ENCODE measurements around the gene MAGIX.
A peak's percentile ranks its signal among the peaks of the same experiment; 100 is the strongest.
"Not testable (repeated sequence)": the region's sequence is repeated elsewhere in the genome, so short reads cannot be mapped to it uniquely, and the experiment has no call there.

The MAGIX gene

DNA sequence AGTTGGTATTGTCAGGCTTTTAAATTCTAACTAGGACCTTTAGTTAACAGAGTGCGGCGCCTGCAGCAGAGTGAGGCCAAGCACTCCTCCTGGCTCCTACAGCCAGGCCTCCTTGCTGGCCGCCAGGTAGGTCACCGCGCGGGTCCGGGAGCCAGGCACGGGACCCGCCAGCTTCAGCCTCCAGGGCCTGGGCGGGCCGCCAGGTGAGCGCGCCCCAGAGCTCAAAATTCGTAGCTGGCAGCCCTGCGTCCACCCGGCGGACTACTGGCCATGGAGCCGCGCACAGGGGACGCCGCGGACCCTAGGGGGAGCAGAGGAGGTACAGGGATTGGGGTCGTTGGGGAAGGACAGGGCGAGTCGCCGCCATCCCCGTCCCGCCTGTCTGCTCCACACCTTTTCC lies at the start of gene MAGIX:
TSS of gene MAGIX (plus strand) at position 139 of the 400 bp plus-strand sequence. CDS start at position 271, 132 bp downstream.
- no peak for DNase-seq

DNA sequence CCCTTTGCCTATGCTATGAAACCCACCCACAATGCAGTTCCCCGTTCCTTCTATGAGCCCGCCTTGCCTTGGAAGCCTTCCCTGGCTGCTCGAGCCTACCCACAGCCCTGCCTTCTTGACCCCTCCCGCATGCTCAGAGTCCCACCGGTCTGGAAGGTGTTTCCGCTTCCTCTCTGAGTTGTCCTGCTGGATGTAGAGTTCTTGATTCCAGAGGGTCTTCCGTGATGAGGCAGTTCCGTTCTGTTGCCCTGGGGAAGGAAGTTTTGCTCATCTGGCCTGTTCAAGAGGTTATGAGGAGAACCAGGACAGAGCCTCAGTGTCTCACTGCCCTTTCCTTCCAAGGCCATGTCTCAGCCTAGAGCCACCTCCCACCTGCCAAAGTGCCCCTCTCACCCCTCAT lies 46.5 kb upstream of the MAGIX start:
- DNase-seq, result no peak

DNA sequence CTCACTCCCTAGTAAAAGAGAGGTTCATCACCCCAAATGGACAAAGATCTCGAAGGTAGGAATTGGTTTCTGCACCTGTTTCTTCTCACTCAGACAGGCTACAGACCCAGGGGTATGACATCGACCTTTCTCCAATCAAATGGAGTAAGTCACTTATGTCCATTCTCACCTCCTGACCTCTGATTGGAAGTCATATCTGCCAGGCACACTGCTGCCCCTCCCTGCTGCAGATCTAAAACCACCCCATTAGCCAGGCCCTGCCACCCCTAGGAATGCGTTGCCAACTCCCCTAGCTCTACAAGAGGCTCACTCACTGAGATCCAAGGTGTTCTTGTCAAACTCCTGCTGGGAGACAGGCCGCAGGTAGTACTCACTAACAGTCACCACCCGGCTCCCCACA lies 45.8 kb upstream of the MAGIX start:
- no peak for DNase-seq

GRCh38 chrX:49117581-49117980 lies 45.0 kb upstream of the MAGIX start:
- no peak for DNase-seq

- no peak for DNase-seq
Observed at GRCh38 chrX:49120091-49120490, 42.5 kb upstream of the MAGIX start.

GRCh38 chrX:49122499-49122898 lies 40.1 kb upstream of the MAGIX start:
- DNase-seq, result no peak

- DNase-seq, result not testable (repeated sequence)
Observed at GRCh38 chrX:49127742-49128258, 34.8 kb upstream of the MAGIX start.

- no peak for DNase-seq
Observed at GRCh38 chrX:49129427-49129826, 33.1 kb upstream of the MAGIX start.

GRCh38 chrX:49132275-49132674 lies 30.3 kb upstream of the MAGIX start:
- DNase-seq, result not testable (repeated sequence)

DNA sequence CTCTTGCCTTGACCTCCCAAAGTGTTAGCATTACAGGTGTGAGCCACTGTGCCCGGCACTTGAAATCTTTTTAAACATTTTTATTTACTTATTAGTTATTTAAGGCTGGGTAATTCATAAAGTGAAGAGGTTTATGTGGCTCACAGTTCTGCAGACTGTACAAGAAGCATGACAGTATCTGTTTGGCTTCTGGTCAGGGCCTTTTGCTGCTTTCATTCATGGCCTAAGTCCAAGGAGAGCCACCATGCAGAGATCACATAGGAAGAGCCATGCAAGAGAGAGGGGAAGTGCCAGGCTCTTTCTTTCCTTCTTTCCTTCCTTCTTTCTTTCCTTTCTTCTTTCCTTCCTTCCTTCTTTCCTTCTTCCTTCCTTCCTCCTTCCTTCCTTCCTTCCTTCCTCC lies 28.8 kb upstream of the MAGIX start:
- no peak for DNase-seq

- no peak for DNase-seq
Observed at GRCh38 chrX:49137492-49137891, 25.1 kb upstream of the MAGIX start.

- no peak for DNase-seq
Observed at GRCh38 chrX:49139713-49140112, 22.8 kb upstream of the MAGIX start.

GRCh38 chrX:49142264-49142663 lies 20.3 kb upstream of the MAGIX start:
- not testable (repeated sequence) for DNase-seq

DNA sequence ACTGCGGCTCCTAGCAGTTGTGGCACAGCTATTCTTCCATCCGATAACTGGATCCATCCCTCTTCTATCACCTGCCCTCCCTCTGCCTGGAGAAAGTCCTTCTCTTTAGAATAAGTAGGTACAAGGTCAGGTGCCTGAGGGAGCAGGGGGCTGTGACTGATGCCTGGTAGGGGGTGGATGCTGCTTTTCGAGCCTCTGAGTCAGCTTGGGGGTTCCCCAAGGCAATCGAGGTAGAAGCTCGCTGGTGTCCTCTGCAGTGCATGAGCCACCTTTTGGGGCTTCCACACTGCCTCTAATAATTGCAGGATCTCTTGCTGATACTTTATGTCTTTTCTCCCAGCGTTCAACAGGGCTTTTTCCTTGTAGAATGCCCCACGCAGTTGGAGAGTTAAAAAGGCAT lies 19.4 kb upstream of the MAGIX start:
- DNase-seq, result not testable (repeated sequence)

DNA sequence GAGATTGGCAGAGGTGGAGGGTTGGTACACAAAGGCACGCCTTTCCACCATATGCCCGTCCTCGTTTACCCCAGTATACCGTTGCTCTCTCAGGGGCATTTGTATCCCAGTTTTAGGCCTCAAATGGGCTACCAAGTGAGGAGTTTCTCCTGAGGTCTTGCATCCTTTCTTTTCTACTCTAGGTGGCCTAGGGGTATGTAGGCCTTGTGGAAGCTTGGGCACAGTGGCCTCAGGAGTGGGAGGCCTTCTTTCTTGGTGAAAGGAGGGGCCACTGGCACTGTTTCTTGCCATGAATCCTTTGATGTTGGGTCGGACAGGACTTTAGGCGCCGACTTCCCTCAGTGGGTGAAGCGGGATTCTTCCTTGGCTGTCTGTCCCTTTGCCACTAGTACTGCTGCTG lies 15.3 kb upstream of the MAGIX start:
- DNase-seq, result no peak

DNA sequence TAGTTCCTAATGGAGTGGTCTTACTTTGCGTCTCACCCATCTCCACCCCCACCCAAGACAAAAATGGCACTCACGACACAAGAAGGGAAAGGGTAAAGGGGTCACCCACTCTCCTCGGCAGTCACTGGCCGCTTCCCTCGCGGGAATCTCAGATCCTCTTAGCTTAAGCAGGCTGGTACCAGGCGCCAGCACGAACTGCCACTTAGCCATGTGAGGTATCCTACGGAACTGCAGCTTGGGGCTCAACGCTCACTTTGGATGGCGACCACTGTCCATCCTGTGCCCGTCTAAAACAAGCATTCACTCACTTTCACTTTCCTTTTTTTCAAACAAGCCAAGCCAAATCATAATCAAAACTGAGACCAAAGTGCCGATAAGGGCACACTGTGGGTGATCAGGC lies 14.6 kb upstream of the MAGIX start:
- DNase-seq, result no peak

DNA sequence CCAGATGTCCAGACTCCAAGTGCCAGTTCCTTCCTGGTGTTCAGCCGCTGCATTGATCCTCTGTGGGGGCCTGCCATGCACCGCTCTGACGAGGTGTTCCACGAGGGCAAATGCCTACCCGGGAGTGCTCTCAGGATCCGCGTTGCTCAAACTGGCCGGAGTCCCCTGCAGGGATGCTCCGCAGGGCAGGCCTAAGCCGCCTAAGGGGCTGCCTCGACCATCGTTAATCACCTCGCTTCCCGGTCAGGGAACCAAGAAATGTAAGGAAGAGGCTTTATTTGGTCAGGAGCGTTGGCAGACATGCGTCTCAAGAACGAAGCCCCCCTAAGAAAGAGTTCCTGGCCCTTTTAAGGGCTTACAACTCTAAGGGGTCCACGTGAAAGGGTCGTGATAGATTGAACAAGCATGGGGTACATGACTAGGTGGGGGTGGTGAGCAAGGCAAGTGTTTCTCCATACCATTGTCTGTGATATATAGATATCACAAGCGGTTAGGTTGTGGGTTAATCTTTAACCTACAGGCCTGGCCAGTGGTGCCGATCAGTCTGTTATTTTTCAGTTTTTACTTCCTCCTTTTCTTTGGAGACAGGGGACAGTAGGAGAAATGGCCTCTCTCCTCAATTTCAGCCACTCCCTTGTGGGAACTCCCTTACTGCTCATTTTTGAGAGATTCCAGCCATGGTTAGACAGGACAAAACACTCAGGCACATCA lies 14.0 kb upstream of the MAGIX start:
- DNase-seq, result not testable (repeated sequence)

DNA sequence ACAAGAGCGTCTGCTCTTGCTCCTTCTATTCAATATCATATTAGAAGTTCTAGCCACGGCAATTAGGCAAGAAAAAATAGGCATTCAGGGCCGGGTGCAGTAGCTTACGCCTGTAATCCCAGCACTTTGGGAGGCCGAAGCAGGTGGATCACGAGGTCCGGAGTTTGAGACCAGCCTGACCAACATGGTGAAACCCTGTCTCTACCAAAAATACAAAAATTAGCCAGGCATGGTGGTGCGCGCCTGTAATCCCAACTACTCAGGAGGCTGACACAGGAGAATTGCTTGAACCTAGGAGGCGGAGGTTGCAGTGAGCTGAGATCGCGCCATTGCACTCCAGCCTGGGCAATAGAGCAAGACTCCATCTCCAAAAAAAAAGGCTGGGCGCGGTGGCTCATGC lies 13.3 kb upstream of the MAGIX start:
- not testable (repeated sequence) for DNase-seq

DNA sequence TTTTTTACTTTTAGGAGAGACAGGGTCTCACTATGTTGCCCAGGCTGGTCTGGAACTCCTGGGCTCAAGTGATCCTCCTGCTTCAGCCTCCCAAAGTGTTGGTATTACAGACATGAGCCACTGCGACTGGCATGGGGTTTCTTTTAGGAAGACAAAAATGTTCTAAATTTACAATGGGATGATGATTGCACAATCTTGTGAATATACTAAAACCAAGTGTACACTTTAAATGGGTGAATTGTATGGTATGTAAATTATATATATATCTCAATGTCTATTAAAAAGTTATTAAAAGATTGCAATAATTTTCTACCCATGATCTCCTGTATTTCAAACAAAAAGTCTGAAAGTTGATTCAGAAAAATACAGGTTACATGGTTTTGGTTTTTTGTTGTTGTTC lies 9.1 kb upstream of the MAGIX start:
- no peak for DNase-seq

DNA sequence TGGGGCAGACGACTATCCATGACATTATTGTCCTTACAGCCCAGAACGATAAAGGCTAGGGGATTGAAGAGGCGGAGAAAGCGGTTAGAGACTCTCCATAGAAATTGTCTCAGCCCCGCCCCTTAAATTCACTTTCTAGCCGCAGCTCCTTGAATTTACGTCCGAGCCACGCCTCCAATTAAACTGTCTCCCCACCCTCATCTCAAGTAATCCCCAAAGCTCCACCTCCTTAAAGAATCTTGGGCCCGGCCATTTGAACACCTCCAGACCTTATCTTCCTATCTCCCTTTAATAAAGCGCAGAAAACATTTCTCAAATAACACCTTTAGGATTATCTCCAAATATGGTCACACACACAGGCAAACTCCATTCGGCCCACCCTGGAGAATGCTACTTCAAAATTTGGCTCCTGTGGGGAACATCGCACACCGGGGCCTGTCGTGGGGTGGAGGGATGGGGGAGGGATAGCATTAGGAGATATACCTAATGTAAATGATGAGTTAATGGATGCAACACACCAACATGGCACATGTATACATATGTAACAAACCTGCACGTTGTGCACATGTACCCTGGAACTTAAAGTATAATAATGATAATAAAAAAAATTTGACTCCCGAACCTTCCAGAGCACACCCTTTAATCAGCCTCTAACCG lies 7.2 kb upstream of the MAGIX start:
- peak; percentile 36 for DNase-seq

DNA sequence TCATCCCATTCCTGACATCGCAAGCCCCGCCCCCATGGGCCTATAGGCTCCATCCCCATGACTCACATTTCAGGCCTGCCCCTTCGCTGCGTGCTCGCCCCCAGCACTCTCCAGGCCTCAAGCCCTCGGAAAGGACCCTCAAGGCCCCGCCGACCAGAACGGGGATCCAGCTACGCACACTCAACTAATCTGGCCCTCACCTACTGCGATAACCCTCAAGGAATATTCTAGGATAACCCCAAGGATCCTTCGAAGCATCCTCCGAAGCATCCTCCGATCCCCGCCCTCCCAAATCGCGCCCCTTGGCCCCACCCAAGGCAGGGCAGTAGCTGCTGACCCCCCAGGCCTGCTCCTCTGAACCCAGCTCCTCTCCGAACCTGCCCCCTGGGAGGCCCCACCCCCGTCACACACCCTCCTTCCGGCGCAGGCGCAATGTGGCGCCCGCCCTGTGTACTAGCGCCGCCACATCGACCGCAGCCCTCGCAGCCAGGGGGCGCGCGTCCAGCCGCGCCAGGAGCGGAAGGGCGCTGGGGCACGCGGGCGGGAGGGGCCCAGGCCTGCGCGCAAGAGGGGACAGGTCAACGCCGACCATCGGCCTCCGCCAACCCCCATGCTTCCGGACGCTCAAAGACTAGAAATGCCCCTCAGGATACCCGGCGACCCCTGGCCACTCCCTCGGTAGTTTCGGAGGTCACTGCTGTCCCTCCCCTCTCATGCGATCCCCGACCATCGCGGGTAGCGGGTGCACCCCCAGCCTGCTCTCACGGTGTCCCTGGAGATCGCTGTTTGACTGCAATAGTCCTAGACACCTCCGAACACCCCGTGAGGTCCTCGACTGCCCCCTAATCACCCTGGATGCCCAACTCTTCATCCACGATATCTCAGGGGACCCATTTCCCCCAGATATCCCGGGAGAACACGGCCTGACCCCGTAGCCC lies 6.4 kb upstream of the MAGIX start:
- peak; percentile 89 for DNase-seq

DNA sequence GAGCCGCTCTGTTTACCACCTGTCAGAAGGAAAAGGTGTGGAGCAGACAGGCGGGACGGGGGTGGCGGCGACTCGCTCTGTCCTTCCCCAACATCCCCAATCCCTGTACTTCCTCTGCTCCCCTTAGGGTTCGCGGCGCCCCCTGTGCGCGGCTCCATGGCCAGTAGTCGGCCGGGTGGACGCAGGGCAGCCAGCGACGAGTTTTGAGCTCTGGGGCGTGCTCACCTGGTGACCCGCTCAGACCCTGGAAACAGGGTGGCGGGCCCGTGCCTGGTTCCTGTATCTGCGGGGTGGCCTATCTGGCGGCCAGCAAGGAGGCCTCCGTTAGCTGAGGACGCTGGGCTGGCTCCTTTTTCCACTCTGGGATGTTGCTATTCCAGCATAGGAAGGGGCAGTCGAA lies 5.4 kb upstream of the MAGIX start:
- no peak for DNase-seq

GRCh38 chrX:49160908-49161307 lies 1.6 kb upstream of the MAGIX start:
- DNase-seq, result no peak
